KG1 (cell line): Measurements from ENCODE around the gene OR8G1.

Experiments used
- DNase-seq: peaks from one replicate; lab custom pipeline; 2025; lab: John Stamatoyannopoulos, UW

OR8G1 gene

GRCh38 chr11:124240621-124241397 lies at the start of gene OR8G1:
OR8G1 (plus strand) TSS chr11:124241095; CDS start chr11:124249676, 8,581 bp downstream.
- DNase-seq = no peak

GRCh38 chr11:124193221-124194010 lies 47.5 kb upstream of the OR8G1 start:
- peak; percentile 5 for DNase-seq

- DNase-seq = no peak
Measured at GRCh38 chr11:124194293-124195188, 46.4 kb upstream of the OR8G1 start.

- DNase-seq = peak; percentile 75
Measured at GRCh38 chr11:124195189-124195734, 45.6 kb upstream of the OR8G1 start.

GRCh38 chr11:124197999-124198398 lies 42.9 kb upstream of the OR8G1 start:
- no peak for DNase-seq

- DNase-seq = no peak
Measured at GRCh38 chr11:124198897-124199296, 42.0 kb upstream of the OR8G1 start.

- DNase-seq = no peak
Measured at GRCh38 chr11:124199702-124200101, 41.2 kb upstream of the OR8G1 start.

- DNase-seq = no peak
Measured at GRCh38 chr11:124200671-124201070, 40.2 kb upstream of the OR8G1 start.

- no peak for DNase-seq
Measured at GRCh38 chr11:124202951-124203350, 37.9 kb upstream of the OR8G1 start.

GRCh38 chr11:124204008-124204407 lies 36.9 kb upstream of the OR8G1 start:
- DNase-seq = no peak

- DNase-seq = no peak
Measured at GRCh38 chr11:124207102-124207792, 33.6 kb upstream of the OR8G1 start.

- DNase-seq = no peak
Measured at GRCh38 chr11:124209824-124210357, 31.0 kb upstream of the OR8G1 start.

- DNase-seq = no peak
Measured at GRCh38 chr11:124210421-124210820, 30.5 kb upstream of the OR8G1 start.

- no peak for DNase-seq
Measured at GRCh38 chr11:124211321-124211720, 29.6 kb upstream of the OR8G1 start.

GRCh38 chr11:124214027-124214426 lies 26.9 kb upstream of the OR8G1 start:
- DNase-seq = no peak

- no peak for DNase-seq
Measured at GRCh38 chr11:124219126-124219525, 21.8 kb upstream of the OR8G1 start.

- no peak for DNase-seq
Measured at GRCh38 chr11:124222407-124222806, 18.5 kb upstream of the OR8G1 start.

GRCh38 chr11:124224618-124225423 lies 16.1 kb upstream of the OR8G1 start:
- DNase-seq = peak; percentile 22

GRCh38 chr11:124225471-124225870 lies 15.4 kb upstream of the OR8G1 start:
- DNase-seq = no peak

- no peak for DNase-seq
Measured at GRCh38 chr11:124233376-124233775, 7.5 kb upstream of the OR8G1 start.
